ENCODE data around the gene UXS1.

Gene UXS1

GRCh38 chr2:106181064-106181463, 13.0 kb downstream of the UXS1 start:
- TF ChIP-seq CTCF (IDR thresholded peaks at IDR 0.05; ENCODE audit: control insufficient read depth, insufficient read depth, low read depth, low read length, missing control alignments): no peak
- no peak overlapping the region for H3K4me3 ChIP-seq (ENCODE audit: control insufficient read depth, low read depth, low read length)
- no peak for DNase-seq (ENCODE audit: low read depth)

GRCh38 chr2:106180602-106181001, 13.5 kb downstream of the UXS1 start:
- H3K4me3 ChIP-seq (ENCODE audit: control insufficient read depth, low read depth, low read length): no peak overlapping the region
- no peak for DNase-seq (ENCODE audit: low read depth)
- TF ChIP-seq CTCF (IDR thresholded peaks at IDR 0.05; ENCODE audit: control insufficient read depth, insufficient read depth, low read depth, low read length, missing control alignments): no peak

DNA sequence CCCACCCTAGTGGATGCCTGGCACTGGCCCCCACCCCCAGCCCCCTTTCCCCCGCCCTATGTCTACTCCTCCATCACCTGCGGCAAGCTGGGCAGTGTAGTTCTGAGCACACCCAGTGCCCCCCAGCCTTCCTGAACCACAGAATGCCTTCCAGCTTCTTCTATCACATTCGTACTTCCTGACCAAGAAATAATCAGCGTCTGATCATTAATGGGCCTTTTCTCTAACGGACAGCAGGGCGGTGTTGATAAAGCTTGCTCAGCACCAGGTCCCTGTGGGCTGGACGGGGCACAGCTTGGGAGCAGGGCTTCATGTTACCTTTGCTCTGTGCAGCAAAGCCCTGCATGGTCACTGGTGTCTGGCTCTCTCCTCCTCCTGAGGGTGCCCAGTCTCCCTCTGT, 15.4 kb downstream of the UXS1 start:
- no peak for TF ChIP-seq CTCF (IDR thresholded peaks at IDR 0.05; ENCODE audit: control insufficient read depth, insufficient read depth, low read depth, low read length, missing control alignments)
- DNase-seq (ENCODE audit: low read depth): no peak
- H3K4me3 ChIP-seq (ENCODE audit: control insufficient read depth, low read depth, low read length): no peak overlapping the region

GRCh38 chr2:106177581-106177980, 16.5 kb downstream of the UXS1 start:
- no peak overlapping the region for H3K4me3 ChIP-seq (ENCODE audit: control insufficient read depth, low read depth, low read length)
- no peak for TF ChIP-seq CTCF (IDR thresholded peaks at IDR 0.05; ENCODE audit: control insufficient read depth, insufficient read depth, low read depth, low read length, missing control alignments)
- DNase-seq (ENCODE audit: low read depth): no peak

DNA sequence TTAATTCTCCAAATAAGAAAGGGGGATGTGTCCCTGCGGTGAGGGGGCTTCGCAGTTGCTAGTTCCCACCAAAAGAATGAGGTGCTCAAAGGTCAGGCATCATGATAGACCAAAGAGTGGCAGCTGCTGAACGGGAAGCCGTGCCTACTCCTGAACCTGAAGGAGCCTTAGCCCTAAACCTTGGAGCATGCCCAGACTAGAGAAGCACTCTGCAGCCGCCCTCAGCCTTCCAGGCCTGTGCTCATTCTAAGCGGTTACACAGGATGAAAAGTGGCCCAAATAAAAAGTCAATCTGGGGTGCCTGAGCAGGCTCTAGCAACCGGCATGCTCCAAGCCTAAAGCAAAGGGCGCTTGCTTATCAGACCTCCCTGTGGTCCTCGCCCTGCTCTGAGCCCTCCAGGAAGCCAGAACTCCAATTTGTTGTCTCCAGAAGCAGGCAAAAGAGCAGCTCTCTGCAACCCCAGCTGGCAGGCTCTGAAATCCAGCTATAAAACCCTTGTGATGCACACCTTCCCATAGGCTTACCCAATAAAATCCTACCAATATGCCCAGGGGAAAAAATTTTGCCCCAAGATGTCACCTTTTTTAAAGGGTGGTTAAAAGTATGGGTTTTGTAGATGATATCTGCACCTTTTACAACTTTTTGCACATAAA, 17.5 kb downstream of the UXS1 start:
- no peak for TF ChIP-seq CTCF (IDR thresholded peaks at IDR 0.05; ENCODE audit: control insufficient read depth, insufficient read depth, low read depth, low read length, missing control alignments)
- no peak for DNase-seq (ENCODE audit: low read depth)
- H3K4me3 ChIP-seq (ENCODE audit: control insufficient read depth, low read depth, low read length): no peak overlapping the region

DNA sequence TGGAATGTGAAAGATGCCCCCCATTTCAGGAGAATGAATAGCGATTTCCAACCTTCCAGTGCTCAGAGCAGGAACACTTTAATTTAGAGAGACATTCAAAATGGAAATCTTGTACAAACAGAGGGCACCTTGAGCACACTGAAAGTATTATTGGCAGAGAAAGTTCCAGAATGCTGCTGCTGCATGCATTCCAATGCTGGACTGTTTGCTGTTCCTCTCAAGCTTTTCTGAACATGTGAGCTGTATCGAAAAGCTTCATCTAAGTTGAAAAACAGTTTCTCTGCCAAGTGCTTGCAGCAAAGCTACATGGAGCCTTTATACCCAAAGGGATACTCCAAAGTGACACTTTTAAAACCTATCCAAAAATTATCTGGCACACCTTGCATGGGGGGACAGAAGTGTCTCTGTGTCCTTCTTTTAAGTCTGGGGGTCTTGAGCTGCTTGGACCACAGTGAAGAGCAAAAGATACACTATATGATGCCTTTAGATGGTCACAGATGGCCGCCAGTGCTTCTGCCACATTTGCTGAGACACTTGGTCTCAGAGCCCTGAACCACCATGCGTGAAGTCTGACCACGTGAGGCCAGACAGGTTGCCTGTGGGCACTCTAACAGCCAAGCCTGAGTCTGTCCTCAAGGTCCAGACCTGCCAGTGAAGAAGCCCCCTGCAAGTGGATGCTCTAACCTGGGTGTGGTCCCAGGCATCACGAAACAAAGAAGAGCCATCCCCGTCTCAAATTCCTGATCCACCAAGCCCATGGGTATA, 18.8 kb downstream of the UXS1 start:
- no peak overlapping the region for H3K4me3 ChIP-seq (ENCODE audit: control insufficient read depth, low read depth, low read length)
- no peak for DNase-seq (ENCODE audit: low read depth)
- no peak for TF ChIP-seq CTCF (IDR thresholded peaks at IDR 0.05; ENCODE audit: control insufficient read depth, insufficient read depth, low read depth, low read length, missing control alignments)
